Midbrain (tissue), 1 donor: Measurements from ENCODE around the gene TMEM109.
A peak's percentile ranks its signal among the peaks of the same experiment; 100 is the strongest.
"Not testable (repeated sequence)": the region's sequence is repeated elsewhere in the genome, so short reads cannot be mapped to it uniquely, and the experiment has no call there.

ENCODE experiments used
- DNase-seq: peaks from one replicate; lab custom pipeline; 2025; lab: John Stamatoyannopoulos, UW

TMEM109 gene

DNA sequence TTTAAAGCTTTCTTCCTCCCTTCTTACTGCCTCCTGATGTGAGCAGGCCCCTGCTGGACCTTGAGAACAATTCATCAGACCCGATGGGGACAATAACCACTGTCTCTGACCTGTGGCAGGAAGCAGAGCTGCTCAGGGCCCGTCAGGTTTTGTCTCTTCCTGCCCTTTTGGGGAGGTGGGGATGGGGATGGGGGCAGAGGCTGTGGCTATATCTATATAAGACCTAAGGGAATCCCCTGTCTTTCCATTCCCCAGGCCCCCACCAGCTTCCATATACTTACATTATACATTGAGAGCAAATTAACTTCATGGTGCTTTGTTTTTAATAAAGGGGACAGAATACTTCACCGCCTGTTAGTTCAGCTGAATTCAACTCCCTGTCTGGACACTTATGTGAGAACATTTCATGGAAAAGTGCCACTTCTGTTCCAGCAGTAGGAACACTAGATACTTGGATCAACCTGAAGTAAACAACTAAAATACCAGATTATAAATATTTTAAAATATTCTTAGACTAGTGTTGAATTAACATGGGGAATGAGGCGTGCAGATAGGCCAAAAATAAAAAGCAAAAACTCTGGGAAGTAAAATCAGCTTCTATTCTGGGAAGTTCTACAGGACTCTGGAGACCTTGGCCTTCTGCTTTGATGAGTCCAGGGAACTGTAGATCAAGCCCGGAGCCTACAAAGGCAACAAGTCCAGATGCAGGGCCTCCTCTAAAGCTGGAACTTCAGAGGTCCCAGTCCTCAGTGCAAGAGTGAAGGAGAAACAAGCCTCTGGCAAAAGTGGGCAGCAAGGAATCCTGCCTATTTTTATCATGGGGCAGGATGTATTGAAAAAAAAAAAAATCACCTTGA lies 35.5 kb upstream of the TMEM109 start:
- DNase-seq = no peak

DNA sequence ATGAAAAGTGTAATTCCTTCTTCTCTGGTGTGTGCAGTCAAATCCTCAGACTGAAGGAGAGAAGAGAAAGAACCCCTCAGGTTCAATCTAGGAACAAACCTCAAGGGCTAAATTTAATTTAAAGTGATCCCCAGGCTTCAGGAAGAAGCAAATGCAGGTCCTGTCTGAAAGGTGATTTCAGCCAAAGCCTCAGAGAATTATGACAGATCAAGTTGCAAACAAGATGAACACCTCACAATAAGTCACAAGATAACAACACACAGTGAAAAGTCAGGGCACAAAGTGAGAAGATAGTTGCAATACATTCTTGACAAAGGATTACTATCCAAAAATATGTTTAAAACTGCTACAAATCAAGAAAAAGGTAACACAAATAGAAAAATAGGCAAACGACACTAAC lies 34.9 kb upstream of the TMEM109 start:
- DNase-seq = no peak

DNA sequence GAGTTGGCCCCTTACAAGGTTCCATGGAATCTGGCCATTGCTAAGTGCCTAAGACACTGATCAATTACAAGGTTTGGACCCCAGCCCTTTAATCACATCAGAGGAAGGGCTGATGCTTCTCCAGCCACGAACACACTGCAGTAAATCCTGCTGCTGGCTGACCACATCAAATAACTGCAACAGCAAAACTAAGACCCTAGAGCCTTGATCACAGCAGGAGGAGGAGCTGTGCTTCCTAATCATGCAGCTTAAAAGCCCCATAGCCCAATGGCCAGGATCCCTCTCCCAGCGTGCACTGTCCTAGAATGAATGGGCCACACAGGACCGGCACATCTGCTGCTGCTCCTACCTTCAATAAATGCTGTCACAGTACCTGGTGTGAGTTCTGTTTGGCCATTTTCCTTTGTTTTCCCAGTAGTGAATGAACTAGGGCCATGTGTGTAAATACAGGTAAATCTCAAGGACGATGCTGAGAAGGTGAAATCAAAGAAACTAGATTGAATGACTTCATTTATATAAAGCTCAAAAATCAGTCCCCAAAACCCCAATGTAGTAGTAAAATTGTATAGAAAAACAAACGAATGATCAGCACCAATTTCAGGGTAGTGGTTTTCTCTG lies 33.9 kb upstream of the TMEM109 start:
- DNase-seq = no peak

DNA sequence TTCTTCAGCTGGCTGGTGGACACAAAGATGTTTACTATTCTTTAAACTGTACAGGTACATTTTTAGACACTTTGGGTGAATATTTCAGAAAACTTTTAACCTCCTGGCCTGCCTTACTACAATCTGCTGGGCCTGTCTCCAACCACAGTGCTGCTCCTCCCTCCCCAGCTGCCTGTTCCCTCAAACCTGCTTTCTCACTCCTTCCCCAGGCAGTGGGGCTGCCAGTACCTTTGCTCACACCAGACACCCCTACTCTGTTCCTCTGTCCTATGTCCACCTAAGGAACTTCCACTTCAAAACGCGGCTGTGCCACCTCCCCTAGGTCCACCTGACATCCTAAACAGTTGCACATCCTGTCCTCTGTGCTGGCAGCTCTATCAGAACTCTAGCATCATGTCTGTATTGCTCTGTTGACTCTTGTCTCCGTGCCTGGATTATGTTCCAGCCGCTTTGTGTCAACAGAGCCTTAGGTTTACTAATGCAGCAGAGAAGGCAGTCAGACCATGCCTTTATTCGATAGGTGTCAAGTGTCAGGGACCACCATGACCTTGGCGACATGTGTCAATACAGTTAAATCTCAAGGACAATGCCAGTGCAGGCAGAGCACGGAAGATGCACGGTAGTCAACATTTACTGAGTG lies 33.2 kb upstream of the TMEM109 start:
- DNase-seq = no peak

DNA sequence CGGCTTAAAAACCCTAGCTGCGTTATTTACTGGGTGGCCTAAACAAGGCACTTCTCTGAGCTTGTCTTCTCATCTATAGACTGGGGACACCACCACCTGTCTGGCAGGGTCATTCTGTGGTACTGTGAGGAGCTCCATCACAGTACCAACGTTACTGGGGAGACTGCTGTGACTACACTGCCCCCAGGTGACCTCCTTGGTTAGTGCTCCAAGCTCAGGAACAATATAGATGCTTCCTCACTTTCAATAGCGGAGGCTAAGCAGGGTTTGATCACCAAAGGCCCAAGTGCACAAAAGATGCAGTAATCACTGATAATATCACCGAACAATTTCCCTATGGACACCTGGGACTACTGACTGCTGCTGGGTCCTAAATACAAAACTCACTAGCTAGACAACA lies 26.4 kb upstream of the TMEM109 start:
- peak; percentile 28 for DNase-seq

DNA sequence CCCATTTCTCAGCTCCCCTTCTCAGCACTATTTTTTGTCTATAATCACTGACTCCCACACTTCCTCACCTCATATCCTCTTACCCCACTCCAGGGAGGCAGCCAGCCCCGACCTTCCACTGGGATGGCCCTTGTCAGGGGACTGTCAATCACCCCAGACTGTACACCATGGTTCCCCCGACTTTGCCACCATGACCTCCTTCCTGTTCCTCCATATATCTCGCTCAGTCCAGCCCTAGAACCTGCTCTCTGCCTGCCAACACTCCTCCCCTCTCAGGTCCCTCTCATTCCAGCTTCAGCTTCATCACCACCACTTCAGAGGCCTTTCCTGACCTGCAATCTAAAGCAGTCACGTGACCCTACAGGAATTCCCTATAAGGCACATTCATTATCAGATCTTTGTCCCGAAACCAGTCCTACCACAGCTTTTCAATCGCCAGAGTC lies 24.1 kb upstream of the TMEM109 start:
- DNase-seq = no peak

DNA sequence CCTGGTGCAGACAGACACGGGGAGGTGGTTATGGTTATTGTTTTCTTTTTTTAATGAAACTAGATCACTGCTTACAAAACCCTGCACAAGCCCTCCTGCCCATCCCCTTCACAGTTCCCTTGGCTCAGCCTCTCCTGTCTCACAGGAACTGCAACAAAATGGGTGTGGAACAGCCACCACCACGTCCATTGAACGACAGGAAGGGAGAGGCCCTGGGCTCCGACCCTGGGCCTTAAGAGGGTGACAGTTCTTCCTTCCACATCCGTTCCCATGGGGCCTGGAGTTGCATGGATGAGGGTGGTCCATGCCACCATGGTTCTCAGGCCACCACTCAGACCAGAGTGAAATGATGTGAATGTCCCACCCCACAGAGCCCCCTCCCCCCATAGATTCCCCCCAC lies 23.3 kb upstream of the TMEM109 start:
- DNase-seq = no peak

DNA sequence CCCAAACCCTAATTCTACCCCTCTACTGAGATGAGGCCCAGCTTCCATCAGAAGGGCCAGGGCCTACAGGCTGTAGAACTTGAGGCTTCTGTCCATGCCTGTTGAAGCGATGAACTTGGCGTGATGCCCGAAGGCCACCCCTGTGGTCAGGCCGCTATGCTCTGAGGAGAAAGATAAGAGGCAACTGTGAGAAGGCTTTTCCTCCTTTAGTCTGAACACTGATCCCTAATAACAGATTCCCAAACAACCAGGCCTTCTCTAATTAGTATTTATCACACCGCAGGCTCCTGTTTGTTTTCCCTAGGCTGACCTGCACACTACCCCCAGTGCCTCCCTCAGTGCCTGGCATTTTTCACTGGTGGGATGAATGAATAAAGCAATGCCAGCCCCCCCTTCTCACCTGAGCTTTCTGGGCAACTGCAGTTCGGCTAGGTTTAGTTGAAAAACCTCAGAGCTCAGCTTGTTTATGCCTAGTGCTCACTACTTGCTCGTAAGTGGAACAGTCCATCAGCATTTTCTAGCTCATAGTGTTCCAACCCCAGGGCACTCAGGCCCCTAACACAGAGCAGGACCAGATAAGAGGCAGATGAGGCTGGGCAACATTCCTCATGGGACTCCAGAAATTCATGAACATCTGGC lies 22.7 kb upstream of the TMEM109 start:
- DNase-seq = no peak

DNA sequence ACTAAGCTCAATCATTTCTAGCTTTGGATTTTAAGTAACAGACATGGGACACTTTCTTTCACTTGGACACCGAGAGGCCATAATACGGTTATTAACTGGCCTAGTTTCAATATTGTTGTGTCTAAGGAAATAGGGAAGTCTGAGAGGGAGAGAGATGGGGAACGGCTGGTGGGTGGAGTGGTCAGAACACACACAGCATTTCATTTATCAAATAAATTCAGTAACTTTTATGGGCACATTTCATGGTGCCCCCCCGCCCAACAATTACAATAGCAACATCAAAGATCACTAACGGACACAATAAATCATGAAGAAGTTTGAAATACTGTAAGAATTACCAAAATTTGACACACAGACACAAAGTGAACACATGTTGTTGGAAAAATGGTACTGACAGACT lies 18.3 kb upstream of the TMEM109 start:
- no peak for DNase-seq

DNA sequence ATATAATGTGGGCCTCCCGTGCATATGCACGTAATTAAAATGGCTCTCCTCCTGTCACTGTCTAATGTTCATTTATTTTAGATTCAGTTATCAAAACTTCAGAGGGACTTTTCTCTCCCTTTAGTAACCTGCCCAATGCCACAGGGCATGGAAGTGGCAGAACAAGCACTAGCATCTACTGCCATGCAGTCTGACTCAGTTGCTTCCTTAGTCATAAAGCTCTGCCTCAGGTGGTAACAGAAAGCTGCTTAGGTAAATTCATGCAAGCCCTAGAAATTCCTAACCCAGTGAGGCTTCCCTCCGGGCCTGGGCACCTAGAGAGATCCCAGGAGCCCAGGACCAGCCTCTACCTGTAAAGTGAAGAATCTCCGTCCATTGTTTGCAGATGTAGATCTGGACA lies 16.5 kb upstream of the TMEM109 start:
- no peak for DNase-seq

DNA sequence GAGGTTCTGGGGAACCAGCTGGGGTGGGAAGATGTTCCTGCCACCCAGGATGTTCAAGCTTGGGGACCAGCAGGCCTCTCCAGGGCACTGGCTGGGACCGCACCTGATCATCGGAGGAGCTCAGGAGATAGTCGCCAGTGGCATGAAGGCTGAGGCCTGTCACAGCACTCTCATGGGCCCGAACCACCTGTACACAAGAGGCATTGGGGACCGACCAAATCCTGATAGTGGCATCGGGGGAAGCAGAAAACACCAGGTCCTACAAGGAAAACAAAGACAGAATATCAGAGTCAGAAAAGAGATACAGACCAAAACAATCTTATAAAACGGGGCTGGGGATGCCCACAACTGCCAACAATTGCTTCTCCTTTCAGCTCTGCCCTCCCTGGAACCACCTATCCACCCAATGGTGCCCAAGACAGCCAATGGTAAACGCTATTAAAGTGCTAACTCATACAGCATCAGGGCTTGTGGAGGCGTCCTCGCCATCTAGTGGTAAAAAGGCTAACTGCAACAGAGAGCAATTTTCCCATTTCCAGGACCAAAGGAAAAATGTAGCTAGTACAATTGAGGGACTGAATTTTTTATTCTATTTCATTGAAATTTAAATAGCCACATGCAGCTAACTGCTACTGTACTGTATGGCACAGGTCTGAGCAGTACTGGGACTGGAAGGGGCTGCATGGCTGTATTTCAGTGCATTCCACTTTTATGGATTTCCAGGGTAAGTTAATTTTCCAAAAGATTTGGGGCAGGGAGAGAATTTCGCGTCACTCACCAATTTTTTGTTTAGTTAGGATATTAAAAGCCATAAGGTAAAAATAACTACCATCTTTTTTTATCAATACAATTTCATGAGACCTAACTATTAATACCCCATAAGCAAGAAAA lies 14.7 kb upstream of the TMEM109 start:
- DNase-seq = peak; percentile 52

DNA sequence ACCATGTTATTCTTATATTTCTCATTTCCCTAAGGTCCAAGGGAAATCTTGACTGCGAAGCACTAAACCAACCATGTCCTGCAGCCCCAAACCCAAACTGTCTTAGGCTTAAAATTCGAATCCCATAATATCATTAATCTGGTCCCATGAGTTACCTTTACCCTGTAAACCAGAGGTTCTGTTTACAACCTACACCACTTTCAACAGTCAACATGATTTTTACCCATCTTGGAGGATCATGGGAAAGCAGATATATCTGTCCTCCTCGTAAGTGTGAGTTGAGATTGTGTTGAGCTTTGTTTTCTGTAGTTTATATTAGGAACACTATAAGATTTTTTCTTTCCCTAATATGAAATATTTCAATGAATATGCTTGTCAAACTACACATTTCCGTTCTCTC lies 14.0 kb upstream of the TMEM109 start:
- no peak for DNase-seq

DNA sequence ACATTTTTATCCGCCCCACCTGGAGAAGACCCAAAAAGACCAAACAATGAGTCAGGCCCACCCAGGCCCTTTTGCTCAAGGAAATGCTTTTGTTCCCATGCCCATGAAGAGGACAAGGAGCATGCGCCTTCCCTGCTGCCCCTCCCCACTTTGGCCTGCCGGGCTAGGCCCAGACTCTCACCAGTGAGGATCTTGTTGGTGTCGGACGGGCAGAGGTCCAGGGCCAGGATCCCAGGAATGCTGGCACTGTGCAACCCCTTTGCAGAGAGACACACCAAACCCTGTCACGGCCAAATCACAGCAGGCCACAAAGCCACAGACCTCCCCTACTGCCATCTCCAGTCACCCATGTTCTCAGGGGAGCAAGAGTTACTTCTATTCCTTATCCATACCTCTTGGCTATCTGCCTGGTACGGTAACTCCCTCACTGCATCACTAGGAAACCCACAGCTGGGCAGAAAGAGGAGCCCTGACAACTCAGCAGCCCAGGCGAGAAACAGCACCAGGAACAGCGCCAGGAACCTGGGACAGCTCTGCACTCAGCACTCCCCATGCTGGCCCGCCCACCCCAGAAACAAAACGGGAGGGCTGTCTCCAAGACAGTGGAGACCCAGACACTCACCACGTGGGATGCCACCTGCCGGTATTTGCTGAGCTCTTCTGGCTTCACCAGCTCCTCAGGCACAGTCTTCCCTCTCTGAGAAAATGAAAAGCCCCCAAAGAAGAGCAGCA lies 13.1 kb upstream of the TMEM109 start:
- peak; percentile 28 for DNase-seq

DNA sequence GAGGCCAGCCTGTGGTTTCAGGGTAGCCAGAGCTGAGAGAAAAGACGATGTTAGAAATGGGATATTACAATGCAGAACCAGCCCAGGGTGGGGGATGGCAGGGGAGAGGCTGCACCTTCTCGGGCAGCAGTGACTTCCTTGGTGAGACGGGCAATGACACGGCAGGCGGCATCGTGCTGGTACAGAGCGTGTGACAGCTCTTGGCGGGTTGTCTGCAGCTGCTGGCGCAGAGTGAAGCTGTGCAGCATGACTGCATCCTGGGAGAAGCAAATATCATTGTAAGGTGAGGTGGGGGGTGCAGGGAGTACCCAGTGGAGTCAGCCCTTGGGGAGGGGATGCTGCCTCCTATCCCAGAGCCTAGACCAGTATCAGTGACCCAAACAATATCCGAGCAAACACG lies 11.3 kb upstream of the TMEM109 start:
- DNase-seq = no peak

DNA sequence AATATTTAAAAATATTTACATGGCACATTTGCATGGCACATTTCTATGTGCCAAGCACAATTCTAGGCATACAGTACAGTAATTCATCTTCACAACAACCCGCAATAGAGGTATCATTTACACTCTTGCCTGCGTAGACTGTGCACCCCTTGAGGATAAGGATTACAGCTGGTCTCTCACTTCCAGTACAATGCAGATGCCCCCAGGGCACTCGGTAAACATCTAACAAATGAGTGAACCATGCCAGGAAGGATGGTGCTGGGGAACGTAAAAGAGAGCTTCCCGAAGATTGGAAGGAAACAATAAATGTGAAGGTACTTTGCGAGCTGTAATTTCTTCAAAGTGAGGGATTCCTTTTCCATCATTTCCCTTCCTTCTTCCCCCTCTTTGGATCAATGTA lies 8.9 kb upstream of the TMEM109 start:
- DNase-seq = no peak

DNA sequence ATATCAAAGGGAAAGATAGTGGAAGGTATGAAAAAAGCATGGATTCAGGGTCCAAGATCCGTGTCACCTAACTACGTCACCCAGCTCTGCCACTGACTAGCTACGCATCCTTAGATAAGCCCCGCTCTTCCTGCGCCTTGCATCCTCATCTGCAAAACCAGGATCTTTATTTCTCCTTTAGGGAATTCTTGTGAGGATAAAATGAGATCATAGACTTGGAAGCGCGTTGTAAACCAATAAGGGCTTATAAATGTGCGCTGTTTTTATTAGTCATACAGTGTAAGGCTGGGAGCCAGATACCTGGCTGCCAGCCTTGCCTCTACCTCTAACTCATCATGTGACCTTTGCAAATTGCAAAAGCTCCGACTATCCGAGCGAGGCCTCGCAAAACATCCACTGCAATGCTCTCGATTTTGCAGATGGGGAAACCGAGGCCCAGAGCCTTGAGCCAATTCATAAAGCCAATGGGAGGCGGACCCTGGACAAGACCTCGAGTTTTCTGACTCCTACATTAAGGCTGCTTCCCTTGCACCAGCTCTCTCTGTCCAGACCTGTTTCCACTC lies 8.3 kb upstream of the TMEM109 start:
- no peak for DNase-seq

DNA sequence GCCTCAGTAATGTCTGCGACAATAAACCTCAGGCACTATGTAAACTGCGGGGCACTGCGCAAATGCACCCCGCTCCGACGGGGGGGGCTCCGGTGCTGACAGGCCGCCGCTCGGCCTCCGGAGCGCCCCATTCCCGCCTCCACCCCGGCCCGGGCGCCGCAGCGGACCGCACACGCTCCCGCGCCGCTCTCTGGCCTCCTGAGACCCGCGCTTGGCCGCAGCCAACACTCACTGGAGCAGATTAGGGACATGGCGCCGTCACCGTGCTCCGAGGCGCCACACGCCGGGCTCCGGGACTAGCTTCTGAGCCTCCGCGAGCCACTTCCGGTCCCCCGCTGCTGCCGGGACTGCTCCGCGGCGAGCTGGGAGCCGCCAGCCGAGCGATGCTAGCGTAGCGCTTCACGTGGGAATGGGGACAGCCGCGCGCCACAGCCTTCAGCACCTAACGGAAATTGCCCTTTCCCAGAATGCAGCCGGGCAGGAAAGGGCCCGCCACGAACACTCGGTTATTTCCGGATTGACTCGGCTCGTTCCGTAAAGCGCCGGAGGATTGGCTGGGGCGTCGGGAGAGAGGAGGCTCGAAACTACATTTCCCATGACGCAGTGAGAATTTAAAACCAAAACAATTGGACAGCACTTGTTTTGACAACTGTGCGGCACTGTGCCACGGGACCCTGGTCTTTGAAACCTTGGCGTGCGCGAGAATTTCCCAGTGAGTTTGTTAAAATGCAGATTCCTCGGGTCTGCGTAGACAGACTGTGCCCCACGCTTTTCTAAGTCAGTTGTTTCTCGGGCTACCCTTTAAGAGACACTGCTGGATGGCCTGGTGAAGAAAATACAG lies 7.6 kb upstream of the TMEM109 start, which contains the start of gene PRPF19:
PRPF19 (minus strand) TSS at position 454 of the 841 bp plus-strand sequence; CDS start at position 251, 203 bp downstream.
- peak; percentile 98 for DNase-seq

DNA sequence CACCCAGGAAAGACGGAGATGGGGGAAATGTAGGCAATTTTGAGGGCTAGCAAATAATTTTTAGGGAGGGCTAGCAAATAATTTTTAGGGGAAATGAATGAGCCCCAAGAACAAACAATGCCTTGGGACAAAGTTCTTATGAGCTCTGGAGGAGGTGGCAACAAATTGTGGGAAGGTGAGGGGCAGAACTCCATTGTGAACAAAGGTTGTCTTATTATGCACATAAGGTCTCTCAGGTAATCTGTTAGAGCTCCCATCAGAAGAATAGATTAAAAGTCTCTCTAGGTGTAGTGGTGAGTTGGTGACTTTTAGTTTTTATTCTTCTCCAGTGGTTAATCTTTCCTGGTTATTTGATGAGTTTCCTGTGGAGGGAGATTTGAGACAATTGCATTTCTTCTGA lies 5.2 kb upstream of the TMEM109 start:
- DNase-seq = no peak

DNA sequence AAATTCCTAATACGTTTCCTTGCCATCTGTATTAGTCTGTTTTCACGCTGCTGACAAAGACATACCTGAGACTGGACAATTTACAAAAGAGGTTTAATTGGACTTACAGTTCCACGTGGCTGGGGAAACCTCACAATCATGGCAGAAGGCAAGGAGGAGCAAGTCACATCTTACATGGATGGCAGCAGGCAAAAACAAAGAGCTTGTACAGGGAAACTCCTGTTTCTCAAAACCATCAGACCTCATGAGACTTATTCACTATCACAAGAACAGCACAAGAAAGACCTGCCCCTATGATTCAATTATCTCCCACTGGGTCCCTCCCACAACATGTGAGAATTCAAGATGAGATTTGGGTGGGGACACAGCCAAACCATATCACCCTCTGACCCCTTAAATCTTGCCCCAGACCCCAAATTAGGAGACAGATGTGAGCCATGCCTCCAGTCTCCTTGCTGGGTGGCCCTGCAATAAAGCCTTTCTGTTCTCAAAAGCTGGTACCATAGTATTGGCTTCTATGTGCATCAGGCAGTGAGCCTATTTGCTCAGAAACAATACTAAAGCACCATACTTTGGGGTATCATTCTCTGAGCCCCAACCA lies 4.2 kb upstream of the TMEM109 start:
- DNase-seq = not testable (repeated sequence)
